Measurements from ENCODE around the gene NPB.

Gene NPB

GRCh38 chr17:81866440-81867169, 35.4 kb upstream of the NPB start:
- Mint-ChIP-seq H3K9me3 (no peaks in the 10 kb centered on the region), H3K27ac (peak overlapping the region; percentile 80 to 97), H3K4me3 (peak overlapping the region; percentile 49 to 61), H3K4me1 (ENCODE audit: low read depth in 2 of 2) (peaks cover 32% of the 10 kb centered on the region in 2 donors), H3K27me3 (no peaks in the 10 kb centered on the region), H3K36me3 (ENCODE audit: insufficient read depth) (peaks cover 86% of the 10 kb centered on the region)
- DNase-seq (no peak), ATAC-seq (replicated peaks) (no peak)

DNA sequence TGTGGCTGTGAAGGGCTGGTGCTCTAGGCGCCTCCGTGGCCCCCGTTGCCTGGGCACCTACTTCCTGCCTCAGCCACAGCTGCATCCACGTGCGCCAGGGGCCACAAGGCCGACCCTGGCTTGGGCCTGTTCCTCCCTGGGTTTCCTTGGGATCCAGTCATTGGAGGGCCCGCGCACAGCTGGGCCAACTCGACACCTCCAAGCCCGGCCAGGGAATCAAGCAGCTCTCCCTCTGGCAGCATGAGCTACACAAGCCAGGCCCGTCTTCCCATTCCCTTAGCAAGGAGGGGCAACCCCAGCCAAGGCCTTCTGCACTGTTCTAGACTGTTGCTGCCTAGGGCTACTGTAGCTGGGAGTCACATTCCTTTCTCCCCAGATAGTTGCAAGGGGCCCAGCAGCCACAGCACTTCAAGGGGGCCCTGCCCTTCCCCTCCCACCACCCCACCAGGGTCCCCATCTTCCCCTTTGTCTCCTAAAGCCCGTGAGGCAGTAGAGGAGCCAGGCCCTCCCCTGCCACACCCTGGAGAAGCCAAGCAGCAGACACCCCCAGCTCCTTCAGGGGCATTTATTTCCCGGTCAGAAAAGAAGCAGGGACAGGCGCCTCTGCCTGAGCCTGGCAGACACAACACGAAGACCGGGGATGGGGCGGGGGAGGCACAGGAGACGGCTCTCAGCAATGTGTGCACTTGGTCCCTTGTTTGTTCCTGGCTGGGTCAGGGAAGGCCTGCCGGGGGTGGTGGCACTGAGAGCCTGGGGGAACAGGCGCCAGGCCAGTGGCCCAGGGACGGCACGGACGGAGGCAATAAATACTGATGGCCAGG, 34.7 kb upstream of the NPB start:
- Mint-ChIP-seq H3K9me3 (no peaks in the 10 kb centered on the region), H3K4me1 (ENCODE audit: low read depth in 2 of 2) (peaks cover 31 to 33% of the 10 kb centered on the region in 2 donors), H3K27ac (peak overlapping the region; percentile 80 to 97), H3K27me3 (no peaks in the 10 kb centered on the region), H3K4me3 (peak overlapping the region; percentile 49 to 61), H3K36me3 (ENCODE audit: insufficient read depth) (peaks cover 90% of the 10 kb centered on the region)
- DNase-seq (peak in 1 of 3 experiments; percentile 30), ATAC-seq (replicated peaks) (no peak)

- DNase-seq, result no peak
- no peaks in the 10 kb centered on the region for H3K9me3 Mint-ChIP-seq
- peak overlapping the region; percentile 49 to 61 for H3K4me3 Mint-ChIP-seq
- no peak for ATAC-seq (replicated peaks)
- H3K27me3 Mint-ChIP-seq, result no peaks in the 10 kb centered on the region
- peaks cover 29 to 33% of the 10 kb centered on the region in 2 donors for H3K4me1 Mint-ChIP-seq (ENCODE audit: low read depth in 2 of 2)
- H3K36me3 Mint-ChIP-seq (ENCODE audit: insufficient read depth), result peaks cover 88% of the 10 kb centered on the region
- H3K27ac Mint-ChIP-seq, result peak overlapping the region; percentile 79 to 97
Observed at GRCh38 chr17:81867991-81868673, 33.9 kb upstream of the NPB start.

- Mint-ChIP-seq H3K27me3 (no peaks in the 10 kb centered on the region), H3K27ac (peak overlapping the region; percentile 79 to 97), H3K9me3 (no peaks in the 10 kb centered on the region), H3K36me3 (ENCODE audit: insufficient read depth) (peaks cover 85% of the 10 kb centered on the region), H3K4me3 (peak overlapping the region; percentile 78 to 86), H3K4me1 (ENCODE audit: low read depth in 2 of 2) (peaks cover 23 to 28% of the 10 kb centered on the region in 2 donors)
- ATAC-seq (replicated peaks) (no peak), DNase-seq (no peak)
Observed at GRCh38 chr17:81868674-81869220, 33.3 kb upstream of the NPB start.

DNA sequence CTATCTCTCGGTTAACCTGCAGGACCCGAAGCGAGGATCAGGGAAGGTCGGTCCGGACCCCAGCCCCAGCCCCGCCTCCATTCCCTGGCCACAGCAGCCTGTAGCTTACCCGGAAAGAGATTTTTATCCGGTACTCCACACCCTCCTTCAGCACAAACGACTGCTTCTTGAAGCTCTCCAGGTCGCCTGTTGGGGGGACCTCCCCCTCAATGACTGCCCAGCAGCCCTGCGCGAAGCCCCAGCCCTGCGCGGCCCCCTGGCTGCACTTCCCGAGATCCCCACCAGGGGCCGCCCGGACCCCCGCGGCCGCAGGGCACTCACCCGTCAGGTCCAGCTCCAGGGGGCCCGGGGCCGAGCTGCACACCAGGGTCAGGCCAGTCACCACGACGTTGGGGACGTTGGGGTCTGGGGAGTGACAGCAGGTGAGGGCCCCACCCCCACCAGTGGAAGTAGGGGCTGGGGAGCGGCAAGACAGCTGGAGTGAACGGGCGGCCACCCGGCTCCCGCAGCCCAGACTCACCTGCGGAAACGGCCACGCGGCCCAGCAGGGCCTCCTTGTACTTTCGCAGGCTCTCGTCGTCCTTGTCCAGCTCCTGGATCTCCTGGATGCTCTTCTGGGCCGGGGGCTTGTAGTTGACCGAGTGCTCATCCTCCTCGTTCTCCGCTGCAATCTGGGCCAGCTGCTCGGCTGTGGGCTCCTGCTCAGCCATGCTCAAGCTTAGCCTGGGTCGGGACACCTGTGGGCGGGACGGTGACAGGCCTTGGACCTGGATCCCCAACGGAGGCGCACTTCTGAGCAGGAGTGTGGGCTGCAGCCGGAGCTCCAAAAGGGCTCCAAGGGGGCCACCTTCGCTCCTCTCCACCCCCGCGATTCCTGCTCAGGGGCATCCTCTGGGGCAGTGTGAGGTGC, 32.6 kb upstream of the NPB start:
- Mint-ChIP-seq H3K36me3 (ENCODE audit: insufficient read depth) (peaks cover 80% of the 10 kb centered on the region), H3K9me3 (no peaks in the 10 kb centered on the region), H3K27ac (peak overlapping the region; percentile 85 to 97), H3K4me3 (peak overlapping the region; percentile 78 to 86), H3K27me3 (no peaks in the 10 kb centered on the region), H3K4me1 (ENCODE audit: low read depth in 2 of 2) (peaks cover 22 to 28% of the 10 kb centered on the region in 2 donors)
- DNase-seq (peak in 1 of 3 experiments; percentile 26), ATAC-seq (replicated peaks) (no peak)

GRCh38 chr17:81870131-81870980, 31.7 kb upstream of the NPB start:
- Mint-ChIP-seq H3K36me3 (ENCODE audit: insufficient read depth) (peaks cover 71% of the 10 kb centered on the region), H3K4me3 (peak overlapping the region; percentile 78 to 86), H3K9me3 (no peaks in the 10 kb centered on the region), H3K27ac (peak overlapping the region; percentile 85 to 97), H3K27me3 (no peaks in the 10 kb centered on the region), H3K4me1 (ENCODE audit: low read depth in 2 of 2) (peaks cover 21 to 27% of the 10 kb centered on the region in 2 donors)
- DNase-seq (peak; percentile 36 to 41 (median 40)), ATAC-seq (replicated peaks) (peak; percentile 31)

GRCh38 chr17:81870981-81871386, 31.1 kb upstream of the NPB start, which contains the start of gene ARHGDIA:
Gene ARHGDIA (minus strand): TSS chr17:81871337. CDS start chr17:81869930, 1,407 bp downstream.
- Mint-ChIP-seq H3K4me3 (peak within 1 kb of the TSS; percentile 81 to 86), H3K9me3 (no peaks in the 10 kb centered on the region), H3K4me1 (ENCODE audit: low read depth in 2 of 2) (peaks cover 19 to 25% of the 10 kb centered on the region in 2 donors), H3K36me3 (ENCODE audit: insufficient read depth) (peaks cover 65% of the 10 kb centered on the region), H3K27me3 (no peaks in the 10 kb centered on the region), H3K27ac (peak within 1 kb of the TSS; percentile 93 to 97)
- ATAC-seq (replicated peaks), result peak; percentile 72
- DNase-seq, result no peak

DNA sequence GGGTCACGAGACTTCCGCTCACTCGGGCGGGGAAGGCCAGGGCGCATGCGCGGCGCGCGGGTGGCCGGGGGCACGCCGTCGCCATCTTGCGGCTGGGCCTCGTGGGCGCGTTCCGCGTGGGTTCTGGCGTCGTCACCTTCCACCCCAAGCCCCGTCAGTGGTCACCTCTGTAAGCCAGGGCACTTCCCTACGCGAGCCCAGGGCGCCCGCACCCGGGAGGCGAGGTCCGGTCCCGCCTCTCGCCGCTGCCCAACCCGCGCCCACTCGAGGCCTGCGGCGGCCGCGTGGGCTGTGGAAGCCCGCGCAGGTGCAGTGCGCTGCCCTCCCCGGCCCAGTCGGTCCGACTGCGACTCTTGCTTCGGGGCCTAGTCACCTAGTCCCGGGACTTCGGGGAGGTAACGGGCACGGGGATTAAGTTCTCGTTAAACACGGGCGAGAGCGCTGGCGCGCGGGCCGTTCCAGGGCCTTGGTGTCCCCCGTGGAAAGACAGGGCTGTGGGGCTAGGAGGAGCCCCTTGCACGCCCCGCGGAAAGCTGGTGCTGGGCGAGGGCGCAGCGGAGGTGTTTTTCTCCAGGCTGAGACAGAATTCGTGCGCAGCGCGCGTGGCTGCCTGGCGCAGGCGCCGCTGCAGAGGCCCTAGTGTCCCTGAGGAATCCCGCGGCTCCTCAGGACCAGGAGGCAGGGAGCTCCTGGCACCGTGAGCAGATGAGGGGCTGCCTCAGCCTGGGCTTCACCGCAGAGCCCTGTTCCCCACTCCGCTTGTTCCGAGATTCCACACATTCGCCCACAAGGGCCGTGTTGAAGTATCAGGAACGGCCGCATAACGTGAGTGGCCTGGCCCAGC, 30.4 kb upstream of the NPB start:
- peak; percentile 93 to 95 (median 95) for DNase-seq

DNA sequence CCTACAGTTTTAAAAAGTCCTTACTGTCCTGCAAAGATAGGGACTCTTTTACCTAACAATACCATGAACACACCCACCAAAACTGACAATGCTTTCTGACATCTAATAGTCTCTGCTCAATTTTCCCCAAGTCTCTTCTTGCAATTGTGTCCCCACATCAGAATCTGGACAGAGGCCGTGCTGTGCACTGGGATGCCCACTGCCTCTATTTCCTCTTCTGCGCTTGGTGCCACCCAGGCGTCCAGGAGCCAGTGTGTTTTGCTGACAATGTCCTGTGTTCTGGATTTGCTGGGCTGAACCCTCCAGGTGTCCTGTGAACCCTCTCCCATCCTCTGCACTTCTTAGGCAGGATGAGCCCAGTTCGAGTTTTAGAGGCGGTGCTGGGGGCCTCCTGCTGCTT, 24.5 kb upstream of the NPB start:
- no peak overlapping the region for H3K4me3 Mint-ChIP-seq
- DNase-seq, result no peak
- no peaks in the 10 kb centered on the region for H3K27me3 Mint-ChIP-seq
- no peak for ATAC-seq (replicated peaks)
- peak overlapping the region in 1 of 2 donors; percentile 38 for H3K27ac Mint-ChIP-seq
- H3K36me3 Mint-ChIP-seq (ENCODE audit: insufficient read depth), result peaks cover 43% of the 10 kb centered on the region
- no peaks in the 10 kb centered on the region for H3K9me3 Mint-ChIP-seq
- H3K4me1 Mint-ChIP-seq (ENCODE audit: low read depth in 2 of 2), result peaks cover 4 to 5% of the 10 kb centered on the region in 2 donors

More for the DNA sequence above, 30.4 kb upstream of the NPB start:
- Mint-ChIP-seq H3K4me1 (ENCODE audit: low read depth in 2 of 2) (peaks cover 19 to 25% of the 10 kb centered on the region in 2 donors), H3K27me3 (no peaks in the 10 kb centered on the region), H3K36me3 (ENCODE audit: insufficient read depth) (peaks cover 65% of the 10 kb centered on the region), H3K27ac (peak overlapping the region; percentile 93), H3K9me3 (no peaks in the 10 kb centered on the region), H3K4me3 (peak overlapping the region; percentile 81 to 82)
- peak; percentile 47 for ATAC-seq (replicated peaks)

DNA sequence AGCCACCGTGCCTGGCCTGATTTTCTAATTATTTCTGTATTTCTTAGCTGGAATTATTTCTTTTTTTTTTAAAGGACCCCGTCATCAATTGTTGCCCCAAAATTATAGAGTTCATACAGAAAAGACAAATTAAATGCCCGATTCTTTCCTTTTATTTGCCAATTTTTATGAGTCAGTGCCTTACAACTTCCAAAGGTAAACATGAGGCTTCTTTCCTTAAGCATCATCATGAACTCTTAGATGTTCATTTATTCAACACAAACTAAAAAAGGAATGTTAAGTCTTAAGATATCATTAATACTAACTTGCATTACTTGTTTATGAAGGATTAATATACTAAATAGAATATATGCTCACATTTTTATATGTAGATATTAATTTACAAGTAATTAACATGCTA, 23.7 kb upstream of the NPB start:
- Mint-ChIP-seq H3K36me3 (ENCODE audit: insufficient read depth) (peaks cover 48% of the 10 kb centered on the region), H3K27me3 (no peaks in the 10 kb centered on the region), H3K27ac (no peak overlapping the region), H3K4me3 (no peak overlapping the region), H3K4me1 (ENCODE audit: low read depth in 2 of 2) (no peaks in the 10 kb centered on the region), H3K9me3 (no peaks in the 10 kb centered on the region)
- ATAC-seq (replicated peaks) (no peak), DNase-seq (no peak)

DNA sequence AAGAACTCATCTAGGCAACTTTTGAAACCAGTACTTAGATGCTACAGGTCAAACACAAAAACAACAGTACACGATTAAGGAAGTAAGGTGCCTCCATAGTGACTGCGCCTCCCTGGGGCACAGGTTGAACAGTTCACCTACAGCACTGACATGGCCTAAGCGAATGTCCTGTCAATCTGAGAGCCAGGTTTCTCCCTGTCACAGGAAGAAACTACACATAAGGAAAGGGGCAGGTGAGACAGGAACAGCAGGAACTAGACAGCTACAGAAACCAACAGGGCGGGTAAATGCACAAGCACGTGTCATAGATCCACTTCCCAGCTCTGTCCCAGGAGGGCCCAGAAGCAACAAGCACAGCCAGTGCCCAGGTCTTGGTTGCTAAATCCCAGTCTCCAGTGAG, 22.9 kb upstream of the NPB start:
- peaks cover 53% of the 10 kb centered on the region for H3K36me3 Mint-ChIP-seq (ENCODE audit: insufficient read depth)
- DNase-seq (no peak), ATAC-seq (replicated peaks) (no peak)
- no peaks in the 10 kb centered on the region for H3K27me3 Mint-ChIP-seq
- no peaks in the 10 kb centered on the region for H3K9me3 Mint-ChIP-seq
- no peaks in the 10 kb centered on the region for H3K4me1 Mint-ChIP-seq (ENCODE audit: low read depth in 2 of 2)
- no peak overlapping the region for H3K4me3 Mint-ChIP-seq
- no peak overlapping the region for H3K27ac Mint-ChIP-seq

Data from effector memory CD8-positive, alpha-beta T cell (primary cell).